Colonic mucosa (tissue), 4 donors: ENCODE data around the gene CYP1B1. TPM values are rescaled to one million over a fixed set of nuclear protein-coding genes. Genes with fewer than 3 reads are reported as not detected.
A peak's percentile ranks its signal among the peaks of the same experiment; 100 is the strongest.

Experiments used
- DNase-seq: peaks from one replicate; pipeline ENCODE4 v3.0.0-alpha.2; 2020
- H3K27ac ChIP-seq: fragments of 200-600 bp; one replicate; pipeline ENCODE4 v1.8.0; 2021
- H3K27me3 ChIP-seq: fragments of 200-600 bp; one replicate; pipeline ENCODE4 v1.8.0; 2021
- H3K36me3 ChIP-seq: fragments of 200-600 bp; one replicate; pipeline ENCODE4 v1.8.0; 2021
- H3K4me1 ChIP-seq: fragments of 200-600 bp; one replicate; pipeline ENCODE4 v1.8.0; 2021; ENCODE audit warnings: mild to moderate bottlenecking
- H3K4me3 ChIP-seq: fragments of 200-600 bp; one replicate; pipeline ENCODE4 v1.8.0; 2021
- H3K9ac ChIP-seq, 2 donors: one replicate each; pipeline ENCODE4 v1.7.0; 2013; ENCODE audit warnings: control low read depth in 2 of 2, low read depth in 2 of 2, low read length in 2 of 2
- H3K9me3 ChIP-seq: fragments of 200-600 bp; one replicate; pipeline ENCODE4 v1.8.0; 2021
- CTCF ChIP-seq: fragments of 200-600 bp; IDR thresholded peaks from one replicate; pipeline ENCODE4 v1.8.0; 2022; ENCODE audit warnings: antibody characterized with exemption, mild to moderate bottlenecking
- intact Hi-C: fragments of 100-400 bp; cut with DNase I; formaldehyde crosslinking; loops from one replicate; pipeline ENCODE4 v1.14.1; 2022
- total RNA-seq, 2 donors: library from RNA; stranded (reverse); fragmentation: NEBNext Ultra II Directional in 1 of 2; extraction: Animal tissue kit (Norgen Biotek cat#: 25700) in 1 of 2; gene quantifications; one replicate each; pipeline ENCODE4 v1.2.1, GENCODE V29; 2021
- donor health status: healthy.
- donor health status: DM: no; HTN: no; CAD: no.
- donor health status: DM: no; HTN: no; CAD: no.

Gene CYP1B1
- 1 to 10 TPM; 1.3 to 3.5 TPM for total RNA-seq

- no peak for TF ChIP-seq CTCF
- H3K27ac ChIP-seq: peak within 1 kb of the TSS; percentile 72
- peak; percentile 24 for DNase-seq
- H3K27me3 ChIP-seq: peaks cover 38% of the 10 kb centered on the region
- no peaks in the 10 kb centered on the region for H3K9me3 ChIP-seq
- intact Hi-C loops: no loop called here
- H3K9ac ChIP-seq: peak within 1 kb of the TSS; percentile 35 to 51
- no peaks in the 10 kb centered on the region for H3K36me3 ChIP-seq
- peaks cover 11% of the 10 kb centered on the region for H3K4me1 ChIP-seq
- H3K4me3 ChIP-seq: peak within 1 kb of the TSS; percentile 60
Observed at GRCh38 chr2:38075507-38076151, at the start of gene CYP1B1. Gene CYP1B1, minus strand, starts transcription at chr2:38076151. Its CDS starts 763 bp downstream, at chr2:38075388.

GRCh38 chr2:38125007-38125406, 49.1 kb upstream of the CYP1B1 start:
- no peak for DNase-seq
- Histone ChIP-seq H3K27me3 (no peaks in the 10 kb centered on the region), H3K9ac (no peak overlapping the region), H3K4me1 (peaks cover 6% of the 10 kb centered on the region), H3K4me3 (no peak overlapping the region), H3K9me3 (no peaks in the 10 kb centered on the region), H3K36me3 (no peaks in the 10 kb centered on the region), H3K27ac (no peak overlapping the region)
- intact Hi-C loops: no loop called here
- TF ChIP-seq CTCF: no peak

- Histone ChIP-seq H3K27ac (no peak overlapping the region), H3K9ac (no peak overlapping the region), H3K27me3 (no peaks in the 10 kb centered on the region), H3K4me3 (no peak overlapping the region), H3K36me3 (no peaks in the 10 kb centered on the region), H3K4me1 (peaks cover 6% of the 10 kb centered on the region), H3K9me3 (no peaks in the 10 kb centered on the region)
- intact Hi-C loops: no loop called here
- TF ChIP-seq CTCF: no peak
- no peak for DNase-seq
Observed at GRCh38 chr2:38123911-38124310, 48.0 kb upstream of the CYP1B1 start.

- Histone ChIP-seq H3K9me3 (no peaks in the 10 kb centered on the region), H3K36me3 (no peaks in the 10 kb centered on the region), H3K4me1 (peaks cover 6% of the 10 kb centered on the region), H3K4me3 (no peak overlapping the region), H3K9ac (no peak overlapping the region), H3K27me3 (no peaks in the 10 kb centered on the region), H3K27ac (no peak overlapping the region)
- no peak for TF ChIP-seq CTCF
- peak; percentile 45 for DNase-seq
- intact Hi-C loops: no loop called here
Observed at GRCh38 chr2:38122344-38122743, 46.4 kb upstream of the CYP1B1 start.

- no peak overlapping the region for H3K4me3 ChIP-seq
- TF ChIP-seq CTCF: no peak
- peak overlapping the region; percentile 15 for H3K27ac ChIP-seq
- intact Hi-C loops: no loop called here
- no peaks in the 10 kb centered on the region for H3K27me3 ChIP-seq
- no peaks in the 10 kb centered on the region for H3K36me3 ChIP-seq
- H3K4me1 ChIP-seq: peaks cover 6% of the 10 kb centered on the region
- H3K9me3 ChIP-seq: no peaks in the 10 kb centered on the region
- H3K9ac ChIP-seq: no peak overlapping the region
- no peak for DNase-seq
Observed at GRCh38 chr2:38121481-38121880, 45.5 kb upstream of the CYP1B1 start.
